GM19099 (cell line): ENCODE data around the gene GPR155.

Experiments
- POLR2A ChIP-seq: IDR thresholded peaks from 3 replicates; pipeline ENCODE4 v1.6.1; 2011; ENCODE audit warnings: low read depth; ENCODE audit not compliant: insufficient read length; ENCODE audit errors: extremely low read depth

The GPR155 gene

GRCh38 chr2:174399171-174399570, 87.7 kb downstream of the GPR155 start:
- no peak for TF ChIP-seq POLR2A

DNA sequence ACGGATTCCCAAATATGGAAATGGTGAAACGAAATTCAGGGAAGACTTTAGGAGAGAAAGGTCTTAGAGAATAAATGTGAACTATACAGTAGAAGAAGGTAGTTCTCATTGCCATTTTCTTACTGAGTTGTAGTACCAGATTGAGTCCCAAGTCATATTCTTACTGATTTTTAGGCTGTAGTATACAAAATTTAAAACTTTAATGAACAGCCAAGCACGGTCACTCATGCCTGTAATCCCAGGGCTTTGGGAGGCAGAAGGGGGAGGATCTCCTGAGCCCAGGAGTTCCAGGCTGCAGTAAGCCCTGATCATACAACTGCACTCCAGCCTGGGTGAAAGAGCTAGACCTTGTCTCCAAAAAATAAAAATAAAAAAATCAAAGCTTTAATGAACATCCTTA, 89.1 kb downstream of the GPR155 start:
- TF ChIP-seq POLR2A = no peak

DNA sequence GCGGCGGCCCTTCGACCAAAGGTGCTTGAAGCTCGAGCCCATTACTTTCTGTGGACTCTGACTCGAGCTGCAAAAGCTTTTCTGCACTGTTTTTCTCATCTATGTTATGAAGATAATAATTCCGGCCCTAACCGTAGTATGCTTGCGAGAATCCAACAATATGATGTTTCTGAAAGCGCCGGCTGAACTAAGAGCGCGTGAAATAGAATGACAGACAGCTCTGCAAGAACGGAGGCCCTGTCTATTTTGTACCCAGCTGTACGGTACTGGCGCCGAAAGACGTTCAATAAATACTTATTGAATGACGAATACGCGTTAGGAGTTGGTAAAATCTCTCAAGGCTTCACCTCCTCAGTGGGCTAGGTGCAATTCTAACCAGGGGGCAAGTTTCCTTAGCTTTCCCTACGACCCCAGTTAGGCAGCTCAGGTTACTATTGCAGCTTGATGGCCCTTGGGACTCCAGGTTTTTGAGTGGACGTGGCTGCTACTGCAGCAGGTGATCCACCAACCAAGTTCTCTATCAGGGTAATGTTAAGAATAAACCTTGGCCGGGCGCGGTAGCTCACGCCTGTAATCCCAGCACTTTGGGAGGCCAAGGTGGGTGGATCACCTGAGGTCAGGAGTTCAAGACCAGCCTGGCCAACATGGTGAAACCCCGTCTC, 90.7 kb downstream of the GPR155 start:
- TF ChIP-seq POLR2A = no peak

GRCh38 chr2:174395284-174395968, 91.4 kb downstream of the GPR155 start, which contains the start of gene SCRN3:
Gene SCRN3 (plus strand): TSS chr2:174395730. CDS start chr2:174398284, 2,554 bp downstream.
- TF ChIP-seq POLR2A = peak; percentile 66

- no peak for TF ChIP-seq POLR2A
Measured at GRCh38 chr2:174392706-174393105, 94.1 kb downstream of the GPR155 start.

GRCh38 chr2:174389542-174389941, 97.3 kb downstream of the GPR155 start:
- no peak for TF ChIP-seq POLR2A

GRCh38 chr2:174385201-174385600, 101.6 kb downstream of the GPR155 start:
- no peak for TF ChIP-seq POLR2A

GRCh38 chr2:174383796-174384195, 103.0 kb downstream of the GPR155 start:
- TF ChIP-seq POLR2A = no peak
